ENCODE data around the gene LHX5.

LHX5 gene

DNA sequence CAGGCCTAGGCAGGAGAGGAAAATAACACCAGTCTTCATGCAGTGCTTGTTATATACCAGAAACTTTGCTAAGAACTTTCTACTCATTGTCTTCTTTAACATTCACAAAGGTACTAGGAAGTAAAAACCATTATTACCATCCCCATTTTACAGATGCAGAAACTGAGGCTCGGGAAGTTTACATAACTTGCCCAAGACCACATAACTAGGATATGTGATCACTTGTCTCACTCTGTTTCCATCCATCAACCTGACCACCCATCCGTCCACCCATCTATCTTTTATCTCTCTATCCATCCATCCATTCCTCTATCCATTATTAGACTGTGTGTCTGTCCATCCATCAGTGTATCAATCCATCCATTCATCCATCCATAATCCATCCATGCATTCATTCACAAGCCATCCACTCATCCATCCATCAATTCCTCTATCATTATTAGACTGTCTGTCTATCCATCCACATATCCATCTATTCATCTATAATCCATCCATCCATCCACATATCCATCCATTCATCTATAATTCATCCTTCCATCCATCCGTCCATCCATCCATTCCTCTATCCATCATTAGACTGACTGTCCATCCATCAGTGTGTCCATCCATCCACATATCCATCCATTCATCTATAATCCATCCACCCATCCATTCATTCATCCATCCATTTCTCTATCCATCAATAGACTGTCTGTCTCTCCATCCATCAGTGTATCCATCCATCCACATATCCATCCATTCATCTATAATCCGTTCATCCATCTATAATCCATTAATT lies 33.0 kb downstream of the LHX5 start:
- no peak for DNase-seq

DNA sequence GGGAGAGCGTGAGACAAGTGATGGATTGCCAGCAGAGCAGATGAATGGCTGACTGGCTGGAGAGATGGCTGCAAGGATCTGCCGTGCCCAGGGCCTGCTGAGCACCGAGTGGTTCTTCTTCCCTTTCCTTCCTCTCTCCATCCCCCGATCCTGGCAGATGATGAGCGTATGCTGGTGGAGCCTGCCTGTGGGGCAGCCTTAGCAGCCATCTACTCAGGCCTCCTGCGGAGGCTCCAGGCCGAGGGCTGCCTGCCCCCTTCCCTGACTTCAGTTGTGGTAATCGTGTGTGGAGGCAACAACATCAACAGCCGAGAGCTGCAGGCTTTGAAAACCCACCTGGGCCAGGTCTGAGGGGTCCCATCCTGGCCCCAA lies 34.0 kb downstream of the LHX5 start:
- DNase-seq: no peak

DNA sequence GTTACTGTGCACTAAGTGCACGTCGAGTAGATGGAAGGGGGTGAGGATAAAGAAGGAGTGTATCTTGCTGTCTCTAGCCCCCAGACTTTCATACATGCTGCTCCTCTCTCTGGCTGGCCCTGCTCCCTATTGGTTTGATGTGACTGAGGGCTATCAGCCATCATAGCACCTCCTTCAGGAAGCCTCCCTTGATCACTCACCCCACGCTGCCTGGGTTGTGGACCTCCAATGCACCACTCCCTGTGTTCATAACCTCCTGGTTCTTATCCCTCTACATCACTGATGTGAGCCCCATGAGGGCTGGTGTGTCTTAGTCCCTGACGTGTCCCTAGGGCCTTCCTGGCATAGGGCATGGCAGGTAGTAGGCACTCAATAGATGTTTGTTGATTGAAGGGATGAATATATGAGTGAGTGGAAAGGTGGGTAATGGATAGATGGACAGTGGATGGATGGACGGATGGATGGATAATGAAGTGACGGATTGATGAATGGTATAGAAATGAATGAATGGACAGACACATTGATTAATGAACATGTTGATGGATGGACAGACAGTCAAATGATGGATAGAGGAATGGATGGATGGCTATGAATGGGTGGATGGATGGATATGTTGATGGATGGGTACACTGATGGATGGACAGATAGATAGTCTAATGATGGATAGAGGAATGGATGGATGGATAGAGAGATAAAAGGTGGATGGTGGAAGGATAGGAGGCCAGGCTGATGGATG lies 34.5 kb downstream of the LHX5 start:
- DNase-seq: no peak

DNA sequence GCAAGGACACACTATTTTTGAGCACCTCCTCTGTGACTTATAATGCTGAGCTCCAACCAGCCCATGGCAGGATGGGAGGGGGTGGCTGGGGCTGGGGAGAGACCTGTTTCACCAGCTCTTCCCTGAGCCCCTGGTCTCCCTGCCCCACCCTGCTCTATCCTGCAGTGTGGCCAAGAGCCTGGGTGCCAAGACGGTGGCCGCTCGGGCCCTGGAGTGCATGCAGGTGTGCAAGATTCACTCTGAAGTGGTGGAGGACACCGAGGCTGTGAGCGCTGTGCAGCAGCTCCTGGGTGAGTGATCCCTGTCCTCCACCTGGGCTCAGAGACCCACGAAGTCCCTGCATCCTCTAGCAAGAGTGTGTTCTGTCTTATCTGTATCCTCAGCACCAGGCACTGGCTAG lies 35.1 kb downstream of the LHX5 start:
- DNase-seq: no peak

DNA sequence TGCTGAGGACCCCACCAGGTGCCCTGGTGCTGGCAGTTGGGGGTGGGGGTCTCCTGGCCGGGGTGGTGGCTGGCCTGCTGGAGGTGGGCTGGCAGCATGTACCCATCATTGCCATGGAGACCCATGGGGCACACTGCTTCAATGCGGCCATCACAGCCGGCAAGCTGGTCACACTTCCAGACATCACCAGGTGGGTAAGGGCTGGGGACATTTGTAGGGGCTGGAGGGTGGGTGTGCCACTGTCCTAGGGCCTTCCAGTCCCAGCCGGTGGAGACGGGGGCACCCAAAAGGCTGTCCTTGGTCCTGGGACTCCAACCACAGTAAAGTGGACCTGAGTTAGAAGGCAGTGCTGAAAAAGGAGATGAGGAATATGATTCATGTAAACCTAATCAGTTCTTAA lies 36.3 kb downstream of the LHX5 start:
- DNase-seq: no peak

DNA sequence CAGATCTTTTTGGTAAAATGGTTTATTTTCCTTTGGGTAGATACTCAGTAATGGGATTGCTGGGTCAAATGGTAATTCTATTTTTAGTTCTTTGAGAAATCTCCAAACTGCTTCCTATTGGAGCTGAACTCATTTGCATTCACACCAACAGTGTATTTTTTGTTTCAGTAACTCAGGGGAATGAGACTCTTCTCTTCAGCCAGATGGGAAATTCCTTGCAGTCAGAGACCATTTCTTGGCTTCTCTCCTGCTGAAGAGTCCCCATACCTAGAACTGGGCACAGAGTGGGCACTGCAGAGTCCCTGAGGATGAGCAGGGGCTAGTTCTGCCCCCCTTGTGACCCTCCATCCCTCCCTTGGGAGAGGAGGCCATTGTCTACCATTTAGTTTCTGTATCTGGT lies 38.7 kb downstream of the LHX5 start:
- DNase-seq: no peak

DNA sequence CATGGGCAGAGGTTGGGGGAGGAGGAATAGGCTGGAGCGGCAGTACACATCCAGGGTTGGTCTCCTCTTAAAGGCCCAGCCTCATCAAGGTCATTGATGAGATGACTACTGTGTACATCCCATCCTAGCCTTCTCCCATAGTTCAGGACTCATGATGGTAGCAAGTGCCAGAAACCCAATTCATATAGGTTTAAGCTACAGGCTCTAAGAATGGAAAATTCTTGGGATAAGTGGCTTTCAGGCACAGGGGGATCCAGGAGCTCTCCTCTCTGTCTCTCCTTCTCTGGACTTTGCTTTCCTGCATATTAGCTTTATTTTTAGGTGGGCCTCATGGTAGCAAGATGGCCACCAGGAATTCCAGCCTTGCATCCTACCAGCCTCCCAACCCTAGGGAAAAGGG lies 43.2 kb downstream of the LHX5 start:
- DNase-seq: no peak

DNA sequence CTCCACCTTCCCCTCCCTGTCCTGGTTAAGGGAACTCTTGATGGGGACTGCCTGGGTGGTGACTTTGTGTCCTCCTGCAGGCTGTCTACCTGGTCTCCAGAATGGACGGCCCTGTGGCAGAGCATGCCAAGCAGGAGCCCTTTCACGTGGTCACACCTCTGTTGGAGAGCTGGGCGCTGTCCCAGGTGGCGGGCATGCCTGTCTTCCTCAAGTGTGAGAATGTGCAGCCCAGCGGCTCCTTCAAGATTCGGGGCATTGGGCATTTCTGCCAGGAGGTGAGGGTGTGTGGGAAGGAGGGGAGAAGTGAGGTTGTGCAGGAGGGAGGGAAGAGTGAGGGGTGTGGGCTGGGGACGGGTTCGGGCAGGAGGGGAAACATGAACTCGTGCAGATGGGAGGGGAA lies 43.8 kb downstream of the LHX5 start:
- no peak for DNase-seq

DNA sequence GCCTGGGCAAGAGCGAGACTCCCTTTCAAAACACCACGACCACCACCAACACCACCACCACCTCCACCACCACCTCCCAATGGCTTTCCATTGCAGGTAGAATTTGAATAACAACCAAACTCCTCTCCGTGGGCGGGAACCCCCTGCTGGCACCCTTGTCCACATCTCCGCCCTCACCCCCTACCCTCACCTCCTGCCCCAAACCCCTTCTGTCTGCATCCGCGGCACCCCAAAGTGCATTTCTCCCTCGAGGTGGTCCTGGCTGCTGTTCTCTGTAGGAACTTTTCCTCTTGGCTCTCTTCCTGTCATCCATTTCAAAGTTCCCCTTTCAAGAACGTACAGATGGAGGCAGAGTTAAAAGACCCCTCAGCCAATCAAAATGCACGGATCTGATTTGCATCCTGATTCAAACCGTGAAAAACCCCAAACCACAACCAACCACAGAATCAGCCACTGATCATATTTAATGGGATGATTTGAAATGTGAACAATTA lies 45.7 kb downstream of the LHX5 start:
- no peak for DNase-seq

DNA sequence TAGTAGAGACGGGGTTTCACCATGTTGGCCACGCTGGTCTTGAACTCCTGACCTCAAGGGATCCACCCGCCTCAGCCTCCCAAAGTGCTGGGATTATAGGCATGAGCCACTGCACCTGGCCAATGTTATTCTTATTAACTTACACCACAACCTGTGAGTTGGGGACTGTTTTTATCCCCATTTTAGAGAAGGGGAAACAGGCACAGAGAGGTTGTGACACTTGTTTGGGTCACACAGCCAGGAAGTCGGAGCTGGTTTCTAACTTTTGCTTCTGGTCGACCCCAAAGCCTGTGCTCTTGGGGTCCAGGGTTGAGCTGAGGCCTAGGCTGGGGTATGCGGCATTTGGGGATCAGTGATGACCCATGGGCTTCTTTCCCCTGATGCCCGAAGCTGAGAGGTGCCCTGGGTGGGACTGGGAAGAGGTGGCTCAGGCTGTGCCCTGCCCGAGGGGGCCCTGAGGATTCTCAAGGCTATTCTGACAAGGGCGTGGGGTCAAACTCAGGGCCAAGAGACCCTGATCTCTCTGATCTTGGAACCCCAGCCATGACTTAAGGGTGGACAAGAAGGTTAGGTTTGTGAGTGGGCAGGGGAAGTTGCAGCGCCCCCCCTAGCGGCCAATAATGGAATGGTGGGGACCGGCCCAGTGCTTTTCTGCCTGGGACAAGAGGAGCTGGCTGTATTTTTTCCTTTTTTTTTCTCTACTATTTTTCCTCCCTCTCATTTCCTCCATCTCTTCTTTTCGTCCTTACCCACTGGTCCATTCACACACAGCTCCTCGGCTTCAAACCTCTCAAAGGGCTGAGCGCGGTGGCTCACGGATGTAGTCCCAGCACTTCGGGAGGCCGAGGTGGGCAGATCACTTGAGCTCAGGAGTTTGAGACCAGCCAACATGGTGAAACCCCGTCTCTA lies 46.5 kb downstream of the LHX5 start:
- DNase-seq: peak; percentile 47

DNA sequence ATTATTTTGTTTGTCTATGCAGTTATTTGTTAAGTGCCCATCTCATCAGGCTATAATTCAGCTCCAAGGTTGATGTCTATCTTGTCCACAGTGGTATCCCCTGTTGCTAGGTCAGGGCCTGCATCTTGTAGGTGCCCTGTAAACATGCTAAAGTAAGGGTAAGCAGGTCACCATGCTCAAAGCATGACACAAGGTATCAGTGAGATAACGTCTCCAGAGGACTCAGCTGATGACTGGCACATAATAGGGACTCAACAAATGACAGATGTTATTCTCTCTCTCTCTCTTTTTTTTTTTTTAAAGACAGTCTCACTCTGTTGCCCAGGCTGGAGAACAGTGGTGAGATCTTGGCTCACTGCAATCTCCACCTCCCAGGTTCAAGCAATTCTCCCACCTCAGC lies 47.2 kb downstream of the LHX5 start:
- DNase-seq: no peak

DNA sequence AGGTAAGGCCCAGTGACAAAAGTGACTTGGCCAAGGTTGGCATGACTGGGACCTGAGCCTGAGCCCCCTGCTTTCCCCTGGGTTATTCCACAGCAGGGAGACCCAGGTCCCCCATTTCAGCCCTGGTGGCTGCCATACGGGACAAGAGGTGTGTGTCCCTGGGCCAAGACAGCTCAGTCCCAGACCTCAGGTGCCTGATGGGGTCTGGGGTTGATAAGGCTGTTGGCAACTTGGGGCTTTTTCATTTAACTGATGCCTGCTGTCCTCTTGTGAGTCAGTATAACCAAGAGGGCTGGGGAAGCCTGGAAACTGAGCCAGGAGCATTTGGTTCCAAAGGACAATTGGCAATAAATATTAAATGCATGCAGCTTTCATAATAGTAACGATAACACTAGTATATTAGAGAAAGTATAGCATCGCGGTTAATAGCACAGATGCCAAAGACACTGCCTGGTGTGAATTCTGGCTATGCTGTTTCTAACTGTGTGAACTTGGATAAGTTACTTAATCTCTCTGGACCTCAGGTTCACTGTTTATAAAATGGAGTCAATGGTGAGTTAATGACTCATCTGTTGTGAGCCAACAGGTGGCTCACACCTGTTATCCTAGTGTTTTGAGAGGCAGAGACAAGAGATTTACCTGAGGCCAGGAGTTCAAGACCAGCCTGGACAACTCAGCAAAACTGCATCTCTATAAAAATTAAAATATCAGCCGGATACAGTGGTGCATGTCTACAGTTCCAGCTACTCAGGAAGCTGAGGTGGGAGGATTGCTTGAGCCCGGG lies 48.6 kb downstream of the LHX5 start:
- no peak for DNase-seq

DNA sequence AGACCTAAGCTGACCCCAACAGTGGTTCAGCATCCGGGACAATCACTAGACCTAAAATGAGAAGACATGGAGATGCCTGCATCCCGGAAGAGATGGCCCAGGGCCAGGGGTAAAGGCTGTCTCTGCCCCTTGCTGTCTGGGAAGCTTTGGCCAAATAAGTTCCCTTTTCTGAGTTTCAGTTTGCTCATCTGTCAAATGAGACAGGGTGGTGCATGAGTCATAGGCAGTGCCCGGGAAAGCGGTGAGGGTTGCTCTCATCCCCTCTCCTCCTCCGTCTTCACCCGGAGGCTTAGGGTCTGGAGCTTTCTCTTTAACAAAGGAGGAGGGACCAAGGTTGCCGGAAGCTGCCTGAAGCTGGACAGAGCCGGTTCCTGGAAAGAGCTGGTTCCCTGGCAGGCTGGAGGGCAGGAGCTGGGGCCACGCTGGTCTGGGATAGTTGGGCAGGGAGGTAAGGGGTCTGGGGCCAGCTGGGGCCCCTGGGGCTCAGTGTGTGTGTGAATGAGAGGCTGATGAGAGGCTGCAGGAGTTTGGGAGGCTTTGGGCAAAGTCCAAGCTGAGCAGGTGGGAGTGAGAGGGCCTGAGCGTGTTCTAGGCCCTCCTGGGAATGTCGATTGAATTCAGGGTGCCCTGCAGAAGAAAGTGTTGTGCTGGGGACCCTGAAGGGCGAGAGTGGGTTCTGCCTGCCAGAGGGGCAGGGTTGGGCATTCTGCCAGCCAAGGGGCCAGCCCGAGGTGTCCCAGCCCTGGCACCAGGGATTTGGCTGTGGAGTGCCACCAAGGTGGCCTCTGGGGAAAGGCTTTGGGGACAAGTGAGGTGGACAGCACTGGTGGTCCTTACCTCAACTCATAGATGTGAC lies 49.4 kb downstream of the LHX5 start, which contains the start of gene SDSL:
Gene SDSL (plus strand): TSS at position 351 of the 856 bp plus-strand sequence. CDS start 5,603 bp downstream, outside the sequence.
- DNase-seq: peak; percentile 94

DNA sequence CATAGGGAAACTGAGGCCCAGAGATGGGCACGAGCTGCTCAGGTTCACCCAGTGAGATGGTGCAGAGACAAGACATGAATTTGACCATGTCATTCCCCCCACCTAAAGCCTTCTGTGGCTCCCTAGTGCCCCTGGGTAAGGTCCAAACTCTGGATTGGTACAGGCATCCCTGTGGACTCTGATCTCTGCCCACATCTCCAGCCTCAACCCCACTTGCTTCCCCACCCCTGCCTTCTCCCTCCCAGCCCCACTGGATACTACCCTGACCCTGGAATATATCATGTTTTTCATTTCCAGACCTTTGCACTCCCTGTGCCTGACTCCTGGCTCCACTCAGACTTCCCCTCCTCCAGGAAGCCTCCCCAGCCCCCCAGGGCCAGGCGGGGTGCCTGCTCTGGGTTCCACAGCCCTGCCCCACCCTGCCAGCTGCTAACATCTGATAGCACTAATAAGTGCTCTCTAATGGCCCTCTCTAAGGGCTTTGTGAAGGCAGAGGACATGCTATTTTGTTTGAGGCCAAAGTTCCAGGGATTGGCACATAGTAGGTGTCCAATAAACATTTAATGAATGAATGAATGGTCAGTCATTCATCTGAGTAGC lies 50.6 kb downstream of the LHX5 start:
- no peak for DNase-seq

DNA sequence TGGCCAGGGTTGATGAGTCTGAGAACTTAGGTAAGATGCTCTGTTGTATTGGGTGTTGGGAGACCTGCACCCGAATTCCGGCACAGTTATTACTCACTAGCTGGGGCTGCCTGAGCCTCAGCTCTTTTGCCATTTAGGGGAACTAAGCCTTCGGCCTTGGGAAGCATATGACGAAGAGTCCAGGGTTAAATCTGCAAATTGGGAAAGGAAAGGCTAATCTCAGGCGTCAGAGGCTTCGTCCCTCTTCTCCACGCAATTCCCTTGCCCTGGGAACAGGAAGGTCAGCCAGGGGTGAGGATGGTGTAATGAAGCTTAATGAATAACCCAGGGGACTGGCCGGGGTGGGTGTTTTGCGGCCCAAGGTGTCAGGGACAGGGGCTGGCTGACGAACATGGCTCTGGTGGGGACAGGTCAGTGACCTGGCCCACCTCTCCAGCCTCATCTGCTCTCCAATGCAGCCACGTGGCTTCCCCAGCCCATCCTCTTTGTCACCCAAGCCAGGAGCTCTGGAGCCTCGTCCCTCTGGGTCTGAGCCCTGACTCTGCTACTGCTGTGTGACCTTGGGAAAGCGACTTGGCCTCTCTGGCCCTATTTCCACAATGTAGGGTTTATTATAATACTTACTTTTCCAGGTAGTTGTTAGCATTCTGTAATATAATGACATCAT lies 53.3 kb downstream of the LHX5 start:
- DNase-seq: no peak

DNA sequence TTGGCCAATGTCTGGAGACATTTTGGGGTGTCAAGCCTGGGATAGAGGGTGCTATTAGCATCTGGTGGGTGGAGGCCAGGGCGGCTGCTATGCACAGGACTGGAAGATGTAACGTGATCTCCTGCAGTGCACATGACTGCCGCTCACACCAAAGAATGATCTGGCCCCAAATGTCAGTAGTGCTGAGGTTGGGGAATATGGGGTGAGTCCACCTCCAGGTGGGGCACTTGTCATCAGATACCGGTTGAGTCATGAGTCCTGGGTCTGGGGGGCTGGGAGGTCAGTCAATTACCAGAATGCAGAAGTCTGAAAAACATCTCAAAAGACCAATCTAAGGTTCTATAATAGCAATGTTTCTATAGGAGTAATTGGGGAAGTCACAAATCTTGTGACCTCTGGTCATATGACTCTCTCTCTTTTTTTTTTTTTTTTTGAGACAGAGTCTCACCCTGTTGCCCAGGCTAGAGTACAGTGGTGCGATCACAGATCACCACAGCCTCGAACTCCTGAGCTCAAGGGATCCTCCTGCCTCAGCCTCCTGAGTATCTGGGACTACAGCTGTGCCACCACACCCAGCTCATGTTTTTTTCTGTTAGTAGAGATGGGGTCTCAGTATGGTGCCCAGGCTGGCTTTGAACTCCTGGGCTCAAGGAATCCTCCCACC lies 55.4 kb downstream of the LHX5 start:
- DNase-seq: peak; percentile 31

DNA sequence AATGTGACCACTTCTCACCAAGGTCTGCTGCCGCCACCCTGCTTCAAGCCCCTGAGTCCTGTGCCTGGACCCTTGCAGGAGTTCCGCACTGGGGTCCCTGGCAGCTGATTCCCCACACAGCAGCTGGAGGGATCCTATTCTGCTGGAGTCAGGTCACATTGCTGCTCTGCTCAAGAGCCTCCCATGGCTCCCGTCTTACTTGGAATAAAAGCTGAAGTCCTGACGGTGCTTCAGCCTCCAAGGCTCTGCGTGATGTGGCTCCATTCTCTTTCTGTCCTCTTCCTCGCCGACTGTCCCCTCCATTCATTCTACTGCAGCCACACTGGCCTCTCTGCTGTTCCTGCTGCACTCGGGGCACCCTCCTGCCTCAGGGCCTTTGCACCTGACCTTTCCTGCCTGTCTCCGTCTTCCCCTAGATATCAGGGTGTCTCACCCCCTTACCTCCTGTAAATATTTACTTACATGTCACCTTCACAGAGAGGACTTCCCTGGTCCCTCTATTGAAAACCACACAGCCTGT lies 57.1 kb downstream of the LHX5 start:
- no peak for DNase-seq

DNA sequence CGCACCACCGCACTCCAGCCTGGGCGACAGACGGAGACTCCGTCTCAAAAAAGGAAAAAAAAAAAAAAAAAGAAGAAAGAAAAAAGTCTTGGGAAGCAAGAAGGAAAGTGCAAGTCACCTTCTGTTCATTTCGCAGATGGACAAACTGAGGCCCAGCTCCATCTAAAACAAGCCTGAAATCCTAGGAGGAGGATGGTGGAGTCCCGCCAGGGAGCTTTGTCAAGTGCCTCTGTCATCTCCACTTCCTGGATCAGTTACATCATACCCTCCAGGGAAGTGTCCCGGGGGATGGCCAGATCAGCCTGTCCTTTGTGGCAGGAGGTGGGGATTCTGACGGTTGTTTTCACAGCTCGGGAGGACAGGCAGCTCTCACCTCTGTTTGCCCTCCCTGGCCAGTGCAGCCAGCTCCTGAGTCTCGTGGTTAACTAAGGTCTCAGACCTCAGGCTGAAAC lies 58.2 kb downstream of the LHX5 start:
- DNase-seq: no peak

Measured in RPMI8226 (cell line).